GM19397 (cell line): ENCODE data around the gene TPBGL.

ENCODE experiments used
- ATAC-seq: cut with Tn5 transposase; IDR thresholded peaks from one replicate; pipeline ENCODE4 v1.9.1; 2021; ENCODE audit warnings: mild to moderate bottlenecking, moderate library complexity; ENCODE audit not compliant: unreplicated experiment

Gene TPBGL, protein sequence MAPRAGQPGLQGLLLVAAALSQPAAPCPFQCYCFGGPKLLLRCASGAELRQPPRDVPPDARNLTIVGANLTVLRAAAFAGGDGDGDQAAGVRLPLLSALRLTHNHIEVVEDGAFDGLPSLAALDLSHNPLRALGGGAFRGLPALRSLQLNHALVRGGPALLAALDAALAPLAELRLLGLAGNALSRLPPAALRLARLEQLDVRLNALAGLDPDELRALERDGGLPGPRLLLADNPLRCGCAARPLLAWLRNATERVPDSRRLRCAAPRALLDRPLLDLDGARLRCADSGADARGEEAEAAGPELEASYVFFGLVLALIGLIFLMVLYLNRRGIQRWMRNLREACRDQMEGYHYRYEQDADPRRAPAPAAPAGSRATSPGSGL

DNA sequence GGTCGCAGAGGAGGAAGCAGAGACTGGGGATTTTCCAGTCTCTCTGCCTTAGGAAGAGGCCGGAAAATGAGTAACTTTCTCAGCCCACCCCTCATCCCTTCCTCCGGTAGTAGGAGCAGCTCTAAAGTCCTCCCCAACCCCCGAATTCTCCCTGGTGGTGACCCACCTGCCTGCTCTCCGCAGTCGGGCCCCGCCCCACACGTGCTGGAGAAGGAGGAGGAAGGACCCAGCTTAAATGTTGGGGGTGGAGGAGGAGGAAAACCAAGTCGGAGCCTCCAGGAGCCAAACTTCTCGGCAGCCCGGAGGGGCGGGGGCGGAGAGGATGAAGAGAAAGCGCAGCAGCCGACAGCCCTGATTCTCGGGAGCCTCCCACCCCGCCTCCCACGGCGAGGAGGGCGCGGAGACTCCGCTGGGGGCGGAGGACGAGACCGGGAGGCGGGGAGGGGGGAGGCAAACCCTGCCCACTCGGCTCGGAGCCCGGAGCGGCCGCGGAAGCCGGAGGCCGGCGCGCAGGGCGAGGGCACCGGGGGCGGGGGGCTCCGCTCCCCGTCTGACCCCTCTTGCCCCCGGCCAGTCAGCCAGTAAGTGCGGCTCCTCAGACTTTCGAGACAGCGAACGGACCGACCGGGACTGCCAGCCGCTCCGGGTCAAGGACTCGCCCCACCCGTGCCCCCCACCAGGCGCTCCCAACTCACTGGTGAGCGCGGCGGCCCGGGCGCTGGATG lies at the start of gene TPBGL:
TPBGL (plus strand) TSS at position 464 of the 725 bp plus-strand sequence. CDS start 276 bp downstream, outside the sequence.
- ATAC-seq, result no peak

DNA sequence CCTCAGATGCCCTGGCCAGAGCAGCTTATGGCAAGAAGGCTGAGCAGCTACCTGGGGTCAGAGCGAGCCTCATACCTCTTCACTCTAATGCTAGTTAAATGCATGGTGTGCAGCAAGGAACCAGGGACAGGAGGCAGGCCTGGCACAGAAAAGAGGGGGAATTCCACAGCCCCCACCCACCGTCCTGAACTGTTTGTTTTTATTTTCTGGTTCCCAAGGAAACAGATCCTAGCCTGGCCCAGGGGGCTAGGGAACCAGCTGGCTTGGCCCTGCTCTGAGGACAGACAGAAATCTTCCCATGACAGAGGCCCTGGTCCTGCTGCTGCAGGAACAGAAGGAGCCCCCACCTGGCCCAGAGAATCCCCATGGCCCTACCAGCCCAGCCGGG lies 49.2 kb upstream of the TPBGL start:
- ATAC-seq, result no peak

DNA sequence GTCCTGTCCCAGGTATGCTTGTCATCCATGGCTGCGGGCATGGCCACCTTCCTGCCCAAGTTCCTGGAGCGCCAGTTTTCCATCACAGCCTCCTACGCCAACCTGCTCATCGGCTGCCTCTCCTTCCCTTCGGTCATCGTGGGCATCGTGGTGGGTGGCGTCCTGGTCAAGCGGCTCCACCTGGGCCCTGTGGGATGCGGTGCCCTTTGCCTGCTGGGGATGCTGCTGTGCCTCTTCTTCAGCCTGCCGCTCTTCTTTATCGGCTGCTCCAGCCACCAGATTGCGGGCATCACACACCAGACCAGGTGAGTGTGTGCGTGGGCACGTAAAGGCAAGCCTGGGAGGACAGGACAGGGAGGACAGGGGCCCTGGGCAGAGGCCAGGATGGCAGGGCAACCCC lies 47.3 kb upstream of the TPBGL start:
- no peak for ATAC-seq

DNA sequence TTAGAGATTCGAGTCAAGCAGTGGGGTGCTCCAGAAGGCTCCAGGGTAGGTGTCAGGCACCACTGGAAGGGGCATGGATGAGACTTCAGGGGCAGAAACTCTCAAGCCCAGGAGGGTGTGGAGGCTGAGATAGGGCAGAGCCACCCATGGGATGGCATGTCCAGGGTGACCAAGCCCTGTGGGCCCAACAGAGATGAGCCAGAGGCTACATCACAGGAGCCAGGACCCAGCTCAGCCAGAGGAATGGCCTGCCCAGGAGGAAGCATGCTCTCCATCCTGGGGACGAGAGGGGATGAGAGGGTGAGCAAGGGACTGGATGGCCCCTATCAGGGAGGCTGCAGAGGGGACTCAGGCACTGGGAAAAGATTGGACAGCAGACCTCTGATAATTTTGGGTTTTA lies 46.9 kb upstream of the TPBGL start:
- no peak for ATAC-seq

DNA sequence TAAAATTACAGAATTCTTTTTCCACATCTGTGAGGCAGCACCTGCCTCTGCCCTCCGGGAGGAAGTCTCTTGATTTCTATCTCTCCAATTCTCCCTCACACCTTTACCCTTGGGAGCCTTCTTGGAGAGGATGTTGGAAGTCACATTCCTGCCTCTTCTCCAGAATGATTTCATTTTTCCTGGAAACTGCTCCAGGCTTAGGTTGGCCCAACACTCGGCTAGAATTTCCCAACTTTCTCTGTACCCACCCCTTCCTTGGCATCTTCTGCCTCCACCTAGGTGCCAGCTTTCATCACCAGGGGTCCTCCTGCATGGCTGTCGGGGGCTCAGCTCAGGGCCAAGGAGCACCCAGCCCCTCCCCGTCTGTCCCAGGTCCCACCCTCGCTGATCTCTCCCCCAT lies 46.4 kb upstream of the TPBGL start:
- no peak for ATAC-seq

DNA sequence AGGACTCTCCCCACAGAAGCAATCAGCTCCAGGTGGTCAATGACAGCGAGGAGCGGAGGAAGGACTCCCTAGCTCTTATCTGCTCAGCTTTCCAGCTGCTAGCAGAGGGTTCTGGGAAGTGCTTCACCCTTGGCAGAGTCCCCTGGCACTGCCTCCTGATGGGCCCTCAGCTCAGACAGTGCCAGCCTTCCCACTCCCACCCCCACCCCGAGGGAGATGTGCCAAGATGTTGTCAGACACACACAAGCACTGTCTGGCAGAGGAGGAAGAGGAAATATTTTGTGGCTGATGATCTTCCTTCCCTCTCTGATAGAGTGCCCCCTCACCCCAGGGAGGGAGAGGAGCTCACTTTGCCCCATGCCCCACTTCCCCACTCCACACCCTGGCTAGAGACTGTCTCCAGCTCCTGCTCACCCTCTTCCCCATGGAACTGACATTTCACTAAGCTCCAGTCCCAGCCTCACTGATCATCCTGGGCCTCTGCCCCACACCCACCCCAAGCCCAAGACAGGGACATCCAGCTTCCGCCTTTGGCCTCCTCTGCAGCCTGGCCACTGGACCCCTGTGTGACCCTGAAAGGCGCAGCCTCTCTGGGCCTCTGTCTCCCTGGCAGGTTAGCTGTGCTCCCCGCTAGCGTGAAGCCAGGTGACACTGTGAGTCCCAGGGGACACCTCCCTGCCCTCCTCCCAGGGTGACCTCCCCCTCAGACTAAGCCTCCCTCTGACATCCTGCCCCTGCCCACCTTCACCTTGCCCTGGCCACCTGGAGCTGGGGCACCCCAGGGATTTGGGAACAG lies 45.2 kb upstream of the TPBGL start:
- no peak for ATAC-seq

DNA sequence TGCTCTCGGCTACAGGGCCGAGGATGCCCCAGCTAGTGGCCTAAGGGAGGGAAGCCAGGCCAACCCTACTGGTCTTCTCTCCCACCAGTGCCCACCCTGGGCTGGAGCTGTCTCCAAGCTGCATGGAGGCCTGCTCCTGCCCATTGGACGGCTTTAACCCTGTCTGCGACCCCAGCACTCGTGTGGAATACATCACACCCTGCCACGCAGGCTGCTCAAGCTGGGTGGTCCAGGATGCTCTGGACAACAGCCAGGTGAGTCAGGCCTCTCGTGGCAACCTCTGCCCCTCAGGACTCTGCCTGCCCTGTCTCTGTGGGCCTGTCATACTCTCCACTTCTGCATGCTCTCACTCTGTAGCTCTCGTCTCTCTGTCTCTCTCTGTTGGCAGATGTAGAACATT lies 44.1 kb upstream of the TPBGL start:
- ATAC-seq, result no peak

DNA sequence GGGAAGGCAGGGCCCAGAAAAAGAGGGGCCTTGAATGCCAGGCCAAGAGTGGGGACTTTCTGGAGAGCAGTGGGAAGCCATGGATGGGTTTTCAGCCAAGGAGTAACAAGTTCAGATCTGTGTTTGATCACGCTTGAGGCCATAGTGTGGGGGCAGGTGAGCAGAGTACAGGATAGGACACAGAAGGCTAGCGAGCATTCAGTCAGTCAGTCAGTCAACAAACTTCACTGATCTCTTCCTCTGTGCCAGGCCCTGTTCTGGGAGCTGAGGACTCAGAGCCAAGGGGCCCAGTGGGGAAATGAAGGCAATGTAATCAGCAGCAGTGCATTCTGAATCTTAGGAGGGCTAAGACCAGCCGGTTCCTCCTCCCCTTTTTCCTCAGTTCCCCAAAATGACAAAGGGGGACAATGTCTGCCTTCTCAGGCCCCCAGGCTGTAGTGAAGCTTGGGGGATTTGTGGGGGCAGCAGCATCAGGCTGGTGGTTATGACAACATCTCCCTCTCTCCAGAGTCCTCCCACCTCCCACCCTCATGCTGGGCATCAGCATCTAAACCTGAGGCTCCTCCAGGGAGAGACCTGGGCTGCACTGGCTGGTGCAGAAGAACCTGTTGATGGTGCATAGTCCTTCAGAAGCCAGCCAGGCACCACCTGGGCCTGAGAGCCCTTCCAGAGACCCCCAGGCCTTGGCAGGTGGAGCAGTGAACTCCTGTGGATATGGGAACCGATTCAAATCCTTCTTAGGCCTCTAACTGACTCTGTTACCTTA lies 42.9 kb upstream of the TPBGL start:
- ATAC-seq, result no peak

DNA sequence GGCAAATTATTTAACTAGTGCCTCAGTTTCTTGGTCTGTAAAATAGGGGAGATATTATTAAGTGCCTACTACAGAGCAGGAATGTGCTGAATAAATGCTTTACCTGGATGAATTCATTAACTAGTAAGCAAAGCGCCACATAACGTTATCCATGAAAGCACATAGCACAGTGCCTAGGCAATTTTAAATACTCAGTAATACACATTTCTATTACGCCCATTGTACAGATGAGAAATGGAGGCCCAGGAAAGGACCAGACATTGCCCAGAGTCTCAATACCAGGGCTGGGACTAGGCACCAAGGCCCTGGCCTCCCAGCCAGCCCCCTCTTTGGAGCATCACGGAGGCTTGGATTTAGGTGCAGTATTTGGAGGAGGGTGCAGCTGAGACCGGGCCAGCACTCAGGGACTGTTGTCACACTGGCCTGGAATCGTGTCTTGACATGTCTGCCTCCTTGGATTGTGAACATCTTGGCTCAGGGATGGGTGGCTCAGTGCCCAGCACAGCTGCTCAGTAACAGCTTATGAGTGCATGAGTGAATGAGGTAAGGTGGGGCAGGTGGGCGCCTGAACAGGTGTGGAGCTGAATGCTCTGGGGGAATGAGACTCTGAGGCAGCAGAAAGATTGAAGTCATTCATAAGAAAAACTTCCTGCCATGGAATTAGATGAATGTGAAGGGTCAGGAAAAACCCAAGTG lies 42.1 kb upstream of the TPBGL start:
- ATAC-seq, result no peak

DNA sequence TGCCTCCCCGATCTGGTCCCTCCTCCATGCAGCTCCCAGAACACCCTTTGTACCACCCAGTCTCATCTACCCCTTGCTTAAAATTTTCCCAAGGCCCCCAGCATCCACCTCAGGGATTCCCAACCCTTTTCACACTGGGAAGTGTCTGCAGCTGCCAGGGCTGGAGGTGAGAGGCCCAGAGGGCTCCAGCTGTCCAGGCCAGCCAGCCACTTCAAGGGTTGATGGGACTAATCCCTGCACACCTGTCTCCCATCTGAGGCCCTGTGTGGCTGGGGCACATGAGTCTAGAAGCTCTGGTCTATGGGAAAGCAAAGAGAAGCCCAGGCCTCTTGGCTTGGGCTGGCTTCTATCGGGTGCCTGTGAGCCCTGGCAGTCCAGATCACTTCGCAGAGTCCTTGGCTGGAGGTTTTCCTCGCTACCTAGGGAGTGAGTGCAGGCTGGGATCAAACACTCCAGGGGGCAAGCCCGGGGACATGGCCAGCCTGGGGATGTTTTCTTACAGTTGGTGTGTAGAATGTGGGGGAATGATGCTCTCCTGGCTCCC lies 41.1 kb upstream of the TPBGL start:
- no peak for ATAC-seq

DNA sequence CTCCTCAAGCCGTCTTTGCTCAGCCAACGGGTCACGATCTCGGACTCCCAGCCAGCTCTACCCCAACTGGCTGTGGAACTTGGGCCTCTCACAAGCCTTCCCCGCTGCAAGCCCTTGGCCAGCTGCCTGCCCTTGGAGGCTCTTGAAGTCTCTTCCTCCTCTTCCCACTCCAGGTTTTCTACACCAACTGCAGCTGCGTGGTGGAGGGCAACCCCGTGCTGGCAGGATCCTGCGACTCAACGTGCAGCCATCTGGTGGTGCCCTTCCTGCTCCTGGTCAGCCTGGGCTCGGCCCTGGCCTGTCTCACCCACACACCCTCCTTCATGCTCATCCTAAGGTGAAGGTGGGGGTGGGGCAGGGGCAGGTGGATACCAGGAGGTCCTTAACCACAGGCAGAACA lies 40.5 kb upstream of the TPBGL start:
- no peak for ATAC-seq

DNA sequence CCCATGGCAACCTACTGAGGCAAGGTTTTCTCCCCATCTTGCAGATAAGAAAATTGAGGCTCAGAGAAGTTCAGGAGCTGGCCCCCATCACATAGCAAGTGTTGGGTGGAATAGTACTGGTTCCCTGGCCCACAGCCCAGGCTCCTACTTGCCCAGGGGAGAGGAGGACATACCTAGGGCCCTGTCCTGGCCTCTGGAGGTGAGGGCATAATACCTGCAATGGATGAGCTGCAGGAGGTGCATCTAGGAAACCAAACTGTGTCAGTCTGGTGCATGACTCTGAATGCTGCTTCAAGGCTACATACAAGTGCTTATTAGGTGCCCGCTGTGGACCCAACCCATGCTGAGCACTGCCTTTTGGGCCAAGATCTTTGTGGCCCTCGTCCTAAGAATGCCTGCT lies 40.0 kb upstream of the TPBGL start:
- ATAC-seq, result no peak

DNA sequence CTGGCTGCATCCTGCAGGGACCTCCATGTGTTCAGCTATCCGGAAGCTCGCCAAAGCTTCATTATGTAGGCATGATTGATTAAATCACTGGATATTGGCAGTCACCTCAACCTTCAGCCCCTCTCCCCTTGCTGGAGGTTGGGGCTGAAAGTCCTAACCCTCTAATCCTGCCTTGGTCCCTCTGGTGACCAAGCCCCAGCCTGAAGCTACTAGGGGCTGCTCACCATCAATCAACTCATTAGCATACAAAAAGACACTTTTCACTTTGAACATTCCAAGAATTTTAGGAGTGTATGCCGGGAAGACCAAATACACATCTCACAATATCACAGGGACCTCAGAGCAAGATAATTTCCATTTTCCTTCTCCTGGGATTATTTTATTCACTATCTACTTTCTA lies 38.8 kb upstream of the TPBGL start:
- no peak for ATAC-seq

DNA sequence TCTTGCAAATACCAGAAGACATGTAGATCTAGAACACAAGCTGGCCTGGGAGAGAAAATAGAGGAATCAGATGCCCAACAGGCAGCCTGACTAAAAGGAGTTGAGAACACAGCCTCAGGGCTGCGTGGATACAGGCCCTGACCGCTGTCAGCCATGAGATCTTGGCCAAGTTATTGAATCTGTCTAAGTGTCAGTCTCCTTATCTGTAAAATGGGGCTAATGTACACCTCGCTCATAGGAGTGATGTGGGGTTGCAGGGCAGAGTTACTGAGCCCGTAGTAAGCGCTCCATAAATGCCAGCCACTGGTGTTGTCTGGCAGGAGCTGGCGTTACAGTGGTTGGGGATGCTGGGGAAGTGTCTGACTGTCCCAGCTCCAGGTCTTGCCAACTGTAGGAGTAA lies 38.4 kb upstream of the TPBGL start:
- no peak for ATAC-seq

DNA sequence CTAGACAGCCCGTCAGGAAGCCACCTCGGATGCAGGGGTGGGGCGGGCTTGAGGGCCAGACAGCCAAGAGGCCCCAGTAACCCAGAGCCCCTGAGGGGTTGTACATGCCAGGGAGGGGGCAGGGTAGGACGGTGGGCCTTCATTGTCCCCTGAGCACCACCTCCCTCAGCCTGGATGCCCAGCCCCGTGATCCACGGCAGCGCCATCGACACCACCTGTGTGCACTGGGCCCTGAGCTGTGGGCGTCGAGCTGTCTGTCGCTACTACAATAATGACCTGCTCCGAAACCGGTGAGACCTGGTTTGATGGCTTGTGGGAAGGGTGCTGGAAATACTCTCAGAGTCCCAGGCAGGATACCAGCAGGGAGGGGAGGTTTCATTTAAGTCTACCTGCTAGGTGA lies 37.4 kb upstream of the TPBGL start:
- no peak for ATAC-seq

DNA sequence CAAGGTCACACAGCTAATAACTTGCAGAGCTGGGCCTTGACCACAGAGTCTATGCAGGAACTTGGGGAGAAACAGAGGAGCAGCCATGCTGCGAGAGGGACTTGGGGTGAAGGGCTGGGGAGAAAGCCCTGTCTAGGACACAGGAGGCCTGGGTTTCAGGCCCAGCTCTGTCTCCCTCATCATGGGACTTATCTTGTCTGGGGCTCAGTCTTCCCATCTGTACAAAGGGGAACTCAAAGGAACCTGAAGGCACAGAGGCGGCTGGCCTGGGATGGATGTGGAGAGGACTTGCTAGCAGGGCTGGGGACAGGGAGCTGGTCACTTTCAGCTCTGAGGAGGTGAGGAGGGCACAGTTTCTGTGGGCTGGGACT lies 36.9 kb upstream of the TPBGL start:
- ATAC-seq, result no peak

DNA sequence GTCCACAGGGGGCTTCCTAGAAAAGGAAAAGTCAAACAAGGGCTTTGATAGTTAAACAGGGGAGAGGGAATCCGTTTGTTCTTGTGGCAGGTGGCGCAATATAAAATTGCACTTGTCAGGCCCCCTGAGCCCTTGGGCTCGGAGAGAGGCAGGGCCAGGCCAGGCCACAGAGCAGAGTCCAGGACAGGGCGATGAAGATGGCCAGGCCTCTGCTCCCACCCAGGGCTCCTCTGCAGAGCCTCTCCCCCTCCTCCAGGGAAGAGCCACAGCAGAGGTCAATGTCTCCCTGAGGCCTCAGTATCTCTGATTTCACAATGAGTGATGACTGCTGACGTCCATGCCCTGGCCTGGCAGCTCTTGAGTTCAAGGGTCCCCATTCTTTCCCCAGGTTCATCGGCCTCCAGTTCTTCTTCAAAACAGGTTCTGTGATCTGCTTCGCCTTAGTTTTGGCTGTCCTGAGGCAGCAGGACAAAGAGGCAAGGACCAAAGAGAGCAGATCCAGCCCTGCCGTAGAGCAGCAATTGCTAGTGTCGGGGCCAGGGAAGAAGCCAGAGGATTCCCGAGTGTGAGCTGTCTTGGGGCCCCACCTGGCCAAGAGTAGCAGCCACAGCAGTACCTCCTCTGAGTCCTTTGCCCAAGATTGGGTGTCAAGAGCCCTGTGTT lies 36.4 kb upstream of the TPBGL start:
- no peak for ATAC-seq

DNA sequence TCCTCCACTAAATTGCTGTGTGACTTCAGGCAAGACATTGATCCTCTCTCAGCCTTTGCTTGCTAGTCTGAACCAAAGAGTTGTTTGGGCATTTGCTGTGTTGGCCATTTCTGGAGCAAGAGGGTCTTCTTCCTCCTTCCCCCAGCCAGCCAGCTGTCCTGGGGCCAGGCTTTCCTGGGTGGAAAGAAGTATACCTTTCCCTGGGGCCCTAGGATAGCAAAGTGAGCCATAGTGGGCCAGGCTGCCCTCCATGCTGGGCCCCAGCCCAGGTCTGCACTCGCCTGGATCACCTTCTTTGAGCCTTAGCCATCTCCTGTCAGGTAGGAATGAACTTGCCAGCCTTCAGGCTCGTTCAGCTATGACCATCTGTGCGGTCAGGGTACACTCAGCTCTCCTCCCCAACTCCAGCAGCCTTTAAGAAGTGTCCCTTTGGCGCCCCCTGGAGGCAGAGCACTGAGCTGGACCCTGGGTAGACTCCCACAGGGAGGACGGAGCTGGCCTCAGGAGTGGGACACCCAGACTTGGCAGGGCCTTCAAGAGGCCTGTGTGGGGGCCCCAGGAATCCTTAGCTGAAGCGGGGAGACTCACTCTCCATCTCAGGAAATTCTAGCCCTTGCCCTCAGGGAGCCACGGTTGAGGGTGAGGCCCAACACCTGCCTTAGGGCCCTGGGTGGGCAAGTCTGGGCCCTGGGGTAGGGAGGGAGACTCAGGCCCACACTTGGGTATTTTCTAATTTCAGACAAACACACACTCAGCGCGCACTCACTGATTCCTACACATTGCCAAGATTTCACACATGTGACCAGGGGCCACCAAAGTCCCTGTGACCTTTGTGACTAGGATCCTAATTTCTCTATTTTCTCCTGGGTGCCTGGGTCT lies 35.6 kb upstream of the TPBGL start:
- ATAC-seq, result no peak

DNA sequence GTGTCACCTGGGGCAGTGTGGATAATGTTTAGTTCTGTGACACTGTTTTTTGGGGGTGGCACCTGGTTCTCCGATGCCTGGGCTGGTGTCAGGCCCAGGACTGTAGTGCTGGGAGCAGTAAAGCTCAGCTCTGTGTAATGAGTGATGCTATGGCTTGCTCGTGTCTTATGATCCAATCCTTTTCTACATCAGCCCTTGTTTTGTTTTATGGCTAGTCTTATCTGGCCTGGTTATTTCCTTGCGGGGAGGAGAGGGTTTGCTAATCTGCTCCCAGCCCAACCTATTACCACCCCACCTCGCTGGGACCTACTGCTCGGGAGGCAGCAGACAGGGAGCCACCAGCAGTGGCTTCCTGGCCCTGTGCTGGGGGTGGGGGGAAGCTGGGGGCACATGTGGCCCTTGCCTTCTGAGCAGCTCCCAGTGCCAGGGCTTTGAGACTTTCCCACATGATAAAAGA lies 35.0 kb upstream of the TPBGL start:
- no peak for ATAC-seq
